K562 (cell line): Measurements from ENCODE around the gene CERS6. TPM values are rescaled to one million over a fixed set of nuclear protein-coding genes. Genes with fewer than 3 reads are reported as not detected.
A peak's percentile ranks its signal among the peaks of the same experiment; 100 is the strongest.
"Not testable (repeated sequence)": the region's sequence is repeated elsewhere in the genome, so short reads cannot be mapped to it uniquely, and the experiment has no call there.

Source experiments
- ATAC-seq: fragments of 200-7000 bp; cut with Tn5 transposase; 3 replicates; pipeline ENCODE4 v1.9.1; 2020; ENCODE audit warnings: moderate library complexity
- BruUV-seq: library from RNA; stranded (reverse); fragments of 400-500 nt; replicated peaks from 2 replicates; lab custom pipeline; 2021; lab: Mats Ljungman, UMichigan
- CTCF ChIA-PET: fragments of 300-600 bp; formaldehyde crosslinking; extraction: SDS; loops from one replicate; lab custom pipeline; 2021; ENCODE audit warnings: low intra/inter-chr PET ratio; lab: Yijun Ruan, JAX
- POLR2A ChIA-PET: fragments of 300-600, 350-650 bp; sonication (Branson Sonifier 250); formaldehyde crosslinking; extraction: SDS; loops from one replicate; lab custom pipeline; 2021; ENCODE audit warnings: antibody characterized with exemption, inconsistent platforms; lab: Yijun Ruan, JAX
- DNase-seq, 4 experiments: peaks; one replicate each; pipeline versions ENCODE4 v3.0.0 to v3.0.0-alpha.2; 2011 to 2018; ENCODE audit warnings: low spot score in 3 of 4, mixed read lengths in 3 of 4; ENCODE audit errors: extremely low read depth in 1 of 4
- FAIRE-seq: peaks from 2 replicates; lab custom pipeline; 2011; peaks lifted over from hg19 to GRCh38; lab: Jason Lieb, UNC
- H2AFZ ChIP-seq: 2 replicates; pipeline ENCODE4 v1.6.0; 2011; ENCODE audit warnings: low read depth, low read length, control low read depth, inconsistent platforms
- H3K27ac ChIP-seq: fragments of 200-600 bp; 3 replicates; pipeline ENCODE4 v1.8.0; 2011; ENCODE audit warnings: low read depth, mild to moderate bottlenecking, control low read depth, inconsistent platforms, low read length, moderate library complexity, mixed read lengths; ENCODE audit errors: extremely low read depth
- H3K27me3 ChIP-seq, 2 experiments: fragments of 300-600 bp in 1 of 2; 2 replicates in 1 of 2; 3 replicates in 1 of 2; pipeline versions ENCODE4 v1.6.0 to v1.8.0; 2011; ENCODE audit warnings: inconsistent platforms in 2 of 2, low read length in 2 of 2, mild to moderate bottlenecking in 1 of 2, mixed read lengths in 1 of 2, moderate library complexity in 1 of 2; ENCODE audit not compliant: control insufficient read depth in 2 of 2, insufficient read depth in 2 of 2
- H3K36me3 ChIP-seq: fragments of 300-600 bp; 3 replicates; pipeline ENCODE4 v1.8.0; 2011; ENCODE audit warnings: mild to moderate bottlenecking, low read length, inconsistent platforms; ENCODE audit not compliant: control insufficient read depth, insufficient read depth
- H3K4me1 ChIP-seq, 2 experiments: fragments of 200-600 bp in 1 of 2; replicated peaks in 1 of 2; 2 replicates in 1 of 2; 3 replicates in 1 of 2; pipeline versions ENCODE4 v1.5.1 to v1.8.0; 2011; ENCODE audit warnings: inconsistent platforms in 2 of 2, low read length in 2 of 2, mild to moderate bottlenecking in 1 of 2, mixed read lengths in 1 of 2, moderate library complexity in 1 of 2; ENCODE audit not compliant: control insufficient read depth in 2 of 2, insufficient read depth in 2 of 2
- H3K4me2 ChIP-seq: 2 replicates; pipeline ENCODE4 v1.6.1; 2011; ENCODE audit warnings: low read length, control low read depth, inconsistent platforms, mixed read lengths; ENCODE audit not compliant: insufficient read depth
- H3K4me3 ChIP-seq: fragments of 200-600 bp; sonication (generic), shearing (Covaris generic); 2 replicates; pipeline ENCODE4 v1.5.1; 2016; ENCODE audit warnings: control low read depth, inconsistent platforms
- H3K79me2 ChIP-seq: fragments of 200-600 bp; 3 replicates; pipeline ENCODE4 v1.8.0; 2011; ENCODE audit warnings: low read length, inconsistent platforms; ENCODE audit not compliant: control insufficient read depth, insufficient read depth
- H3K9ac ChIP-seq, 2 experiments: 2 replicates each; pipeline versions ENCODE4 v1.6.0 to v1.6.1; 2011; ENCODE audit warnings: low read depth in 2 of 2, low read length in 2 of 2, control low read depth in 1 of 2, inconsistent platforms in 1 of 2, mild to moderate bottlenecking in 1 of 2, mixed read lengths in 1 of 2; ENCODE audit not compliant: insufficient read depth in 1 of 2
- H3K9me1 ChIP-seq: one replicate; pipeline ENCODE4 v1.6.0; 2011; ENCODE audit warnings: inconsistent platforms, mild to moderate bottlenecking, low read length, moderate library complexity; ENCODE audit not compliant: control insufficient read depth, insufficient read depth
- H3K9me3 ChIP-seq: replicated peaks from 2 replicates; pipeline ENCODE4 v1.5.1; 2011; ENCODE audit warnings: low read depth, low read length, inconsistent platforms; ENCODE audit not compliant: control insufficient read depth, insufficient read depth
- H4K20me1 ChIP-seq: replicated peaks from 2 replicates; pipeline ENCODE4 v1.6.1; 2011; ENCODE audit warnings: low read length, inconsistent platforms, mixed read lengths; ENCODE audit not compliant: control insufficient read depth, insufficient read depth
- C11orf30 ChIP-seq: fragments of 450-650 bp; IDR thresholded peaks from 2 replicates; pipeline ENCODE4 v1.6.1; 2016; ENCODE audit warnings: low read depth, mild to moderate bottlenecking
- FOSL1 ChIP-seq: fragments of 200-800 bp; sonication (Bioruptor generic); conservative IDR thresholded peaks from 2 replicates; pipeline ENCODE4 v1.6.1; 2016; ENCODE audit warnings: missing genetic modification characterization, missing compliant biosample characterization
- JUND ChIP-seq, 2 experiments: IDR thresholded peaks; 2 replicates in 1 of 2; 3 replicates in 1 of 2; pipeline ENCODE4 v1.6.1; 2011; ENCODE audit warnings: borderline replicate concordance in 2 of 2, low read depth in 2 of 2, low read length in 2 of 2, improper control_type of control experiment in 1 of 2, missing biosample characterization in 1 of 2, missing genetic modification characterization in 1 of 2, missing genetic modification reagents in 1 of 2
- LCOR ChIP-seq: sonication (generic); formaldehyde crosslinking; IDR thresholded peaks from 2 replicates; pipeline ENCODE4 v1.8.0; 2022; ENCODE audit warnings: mild to moderate bottlenecking, missing genetic modification reagents
- MAFG ChIP-seq: fragments of 450-650 bp; conservative IDR thresholded peaks from 2 replicates; pipeline ENCODE4 v1.6.1; 2016; ENCODE audit warnings: missing genetic modification characterization, missing compliant biosample characterization
- NFIX ChIP-seq: fragments of 250-450 bp; sonication (Bioruptor Pico); IDR thresholded peaks from 2 replicates; pipeline ENCODE4 v1.4.0; 2020; ENCODE audit warnings: low read depth, mild to moderate bottlenecking, moderate library complexity
- SAFB ChIP-seq: fragments of 200-400 bp; formaldehyde crosslinking; IDR thresholded peaks from 2 replicates; pipeline ENCODE4 v1.6.1; 2017; ENCODE audit warnings: low read depth, low read length, borderline replicate concordance
- ZNF316 ChIP-seq: fragments of 450-650 bp; IDR thresholded peaks from 2 replicates; pipeline ENCODE4 v1.6.1; 2016
- WGBS: fragments of 100-300 bp; shearing (Covaris generic); methylation state at CpG from one replicate; pipeline ENCODE4 v1.1.6; 2016; ENCODE audit warnings: low coverage, mixed read lengths; ENCODE audit not compliant: insufficient coverage; ENCODE audit errors: missing lambda C conversion rate; 5-methylcytosine and 5-hydroxymethylcytosine counted together
- in situ Hi-C: fragments of 300-500 bp; cut with MboI; formaldehyde crosslinking; loops from 4 replicates; pipeline ENCODE4 v1.15.0; 2018; ENCODE audit warnings: inconsistent platforms, mixed read lengths
- intact Hi-C: fragments of 100-400 bp; cut with micrococcal nuclease; formaldehyde crosslinking; loops from 2 replicates; pipeline ENCODE4 v1.14.2; 2022
- polyA plus RNA-seq, 8 experiments: library from polyadenylated mRNA; depleted of rRNA in 4 of 8; stranded (reverse) in 5 of 8; unstranded in 3 of 8; fragments of >200 nt; fragmentation: Nextera tagmentation in 2 of 8; fragmentation: Illumina TruSeq in 1 of 8; extraction: Ambion mirVana in 2 of 8; extraction: Trizol in 1 of 8; gene quantifications; 2 replicates each; pipeline versions ENCODE4 v1.2.1 to v1.2.3, GENCODE V29; 2011 to 2014; ENCODE audit warnings: inconsistent platforms in 1 of 8, missing spikeins in 1 of 8
- total RNA-seq, 7 experiments: library from RNA; depleted of rRNA in 6 of 7; stranded (reverse); fragments of >200 nt in 6 of 7; fragmentation: Illumina TruSeq in 2 of 7; extraction: Trizol in 2 of 7; gene quantifications; 2 replicates each; pipeline versions ENCODE4 v1.2.1 to v1.2.3, GENCODE V29; 2011 to 2021; ENCODE audit warnings: low replicate concordance in 1 of 7
- TF ChIP-seq, protein P1 (sequence below): fragments of 250-450 bp; sonication (Bioruptor Pico); IDR thresholded peaks from 2 replicates; pipeline ENCODE4 v1.4.0; 2020; ENCODE audit warnings: mild to moderate bottlenecking, moderate library complexity

Gene CERS6
- total and polyA plus RNA-seq, 9 of the 15 experiments (the other 6 are each of a cell fraction or from before 2014, with no cell fraction given): 1.6 to 13.6 (median 11.4) TPM

DNA sequence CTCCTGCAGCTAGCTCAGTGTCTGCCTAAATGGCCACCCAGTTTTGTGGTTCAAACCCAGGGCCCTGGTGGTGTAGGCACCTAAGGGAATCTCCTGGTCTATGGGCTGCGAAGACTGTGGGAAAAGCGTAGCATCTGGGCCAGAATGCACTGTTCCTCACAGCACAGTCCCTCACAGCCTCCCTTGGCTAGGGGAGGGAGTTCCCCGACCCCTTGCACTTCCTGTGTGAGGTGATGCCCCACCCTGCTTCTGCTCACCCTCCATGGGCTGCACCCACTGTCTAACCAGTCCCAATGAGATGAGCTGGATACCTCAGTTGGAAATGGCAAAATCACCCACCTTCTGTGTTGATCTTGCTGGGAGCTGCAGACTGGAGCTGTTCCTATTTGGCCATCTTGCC lies 43.0 kb upstream of the CERS6 start:
- H3K27me3 ChIP-seq, H3K4me1 ChIP-seq, DNase-seq, POLR2A ChIA-PET, H2AFZ ChIP-seq, CTCF ChIA-PET, H3K36me3 ChIP-seq, H4K20me1 ChIP-seq, BruUV-seq, ATAC-seq, H3K79me2 ChIP-seq, H3K4me2 ChIP-seq, H3K4me3 ChIP-seq, H3K9ac ChIP-seq, H3K27ac ChIP-seq, H3K9me1 ChIP-seq, H3K9me3 ChIP-seq, intact Hi-C loops, in situ Hi-C loops, FAIRE-seq: not testable (repeated sequence)
- WGBS: 6% methylated on average over 3 of the region's 3 CpGs

DNA sequence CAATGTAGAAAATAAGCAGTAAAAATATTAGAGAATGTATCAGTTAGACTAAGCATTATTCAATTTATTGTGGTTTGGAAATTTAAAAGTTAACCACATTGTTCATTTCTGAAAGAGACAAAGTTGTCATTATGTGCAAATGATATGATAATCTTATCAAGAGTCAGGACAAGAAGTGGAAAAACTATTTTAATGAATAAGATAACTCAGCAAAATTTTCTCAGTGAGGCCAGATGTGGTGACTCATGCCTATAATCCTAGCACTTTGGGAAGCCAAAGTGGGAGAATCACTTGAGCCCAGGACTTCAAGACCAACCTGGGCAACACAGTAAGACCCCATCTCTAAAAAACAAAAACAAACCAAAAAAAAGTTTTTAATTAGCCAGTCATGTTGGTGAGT lies 39.5 kb upstream of the CERS6 start:
- ChIA-PET CTCF (no interaction called here), POLR2A (interaction anchor here (1.0 kb wide), 1 partner anchor 10 kb away, joined by 4 read pairs; no protein-coding TSS in a partner anchor)
- no peak for FAIRE-seq

More for the DNA sequence above, 39.5 kb upstream of the CERS6 start:
- in situ Hi-C loops (no loop called here), intact Hi-C loops (no loop called here)
- Histone ChIP-seq H3K27me3 (no peaks in the 10 kb centered on the region; a peak in 1 of 5 replicates), H3K9ac (no peak overlapping the region), H4K20me1 (no peaks in the 10 kb centered on the region), H3K9me1 (no peaks in the 10 kb centered on the region), H3K79me2 (no peaks in the 10 kb centered on the region), H3K4me2 (no peak overlapping the region), H3K4me3 (no peak overlapping the region), H3K9me3 (no peaks in the 10 kb centered on the region), H3K4me1 (peaks cover 0 to 3% of the 10 kb centered on the region in 2 experiments; a peak in 1 of 5 replicates), H3K27ac (no peak overlapping the region), H2AFZ (no peak overlapping the region), H3K36me3 (no peaks in the 10 kb centered on the region)
- peak; percentile 83 for TF ChIP-seq C11orf30
- TF ChIP-seq LCOR (CRISPR knock-in tag): no peak
- TF ChIP-seq MAFG (tag): peak; percentile 85
- no peak for TF ChIP-seq SAFB
- TF ChIP-seq FOSL1: 0 out of 2 replicates have a peak, but pooled peaks have one; percentile 13
- TF ChIP-seq, protein P1, sequence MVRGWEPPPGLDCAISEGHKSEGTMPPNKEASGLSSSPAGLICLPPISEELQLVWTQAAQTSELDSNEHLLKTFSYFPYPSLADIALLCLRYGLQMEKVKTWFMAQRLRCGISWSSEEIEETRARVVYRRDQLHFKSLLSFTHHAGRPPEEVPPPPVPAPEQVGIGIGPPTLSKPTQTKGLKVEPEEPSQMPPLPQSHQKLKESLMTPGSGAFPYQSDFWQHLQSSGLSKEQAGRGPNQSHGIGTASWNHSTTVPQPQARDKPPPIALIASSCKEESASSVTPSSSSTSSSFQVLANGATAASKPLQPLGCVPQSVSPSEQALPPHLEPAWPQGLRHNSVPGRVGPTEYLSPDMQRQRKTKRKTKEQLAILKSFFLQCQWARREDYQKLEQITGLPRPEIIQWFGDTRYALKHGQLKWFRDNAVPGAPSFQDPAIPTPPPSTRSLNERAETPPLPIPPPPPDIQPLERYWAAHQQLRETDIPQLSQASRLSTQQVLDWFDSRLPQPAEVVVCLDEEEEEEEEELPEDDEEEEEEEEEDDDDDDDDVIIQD: no peak
- no peak for TF ChIP-seq NFIX (CRISPR knock-in tag)
- TF ChIP-seq ZNF316: peak; percentile 88
- TF ChIP-seq JUND (IDR thresholded peaks at IDR 0.05; ENCODE audit: borderline replicate concordance, low read depth, low read length): 0 out of 2 replicates have a peak, but pooled peaks have one; percentile 6
- no peak for TF ChIP-seq JUND (tag; IDR thresholded peaks at IDR 0.05; ENCODE audit: borderline replicate concordance, low read depth, low read length)
- DNase-seq (no peak), ATAC-seq (no peak)
- no TSS peak for BruUV-seq
